ENCODE data around the gene MLLT1. TPM values are rescaled to one million over a fixed set of nuclear protein-coding genes. Genes with fewer than 3 reads are reported as not detected.

MLLT1 gene
- total and polyA plus RNA-seq, 2 donors (not counting 1 experiment from before 2014, with no cell fraction given) = 6.4 to 13.7 TPM

DNA sequence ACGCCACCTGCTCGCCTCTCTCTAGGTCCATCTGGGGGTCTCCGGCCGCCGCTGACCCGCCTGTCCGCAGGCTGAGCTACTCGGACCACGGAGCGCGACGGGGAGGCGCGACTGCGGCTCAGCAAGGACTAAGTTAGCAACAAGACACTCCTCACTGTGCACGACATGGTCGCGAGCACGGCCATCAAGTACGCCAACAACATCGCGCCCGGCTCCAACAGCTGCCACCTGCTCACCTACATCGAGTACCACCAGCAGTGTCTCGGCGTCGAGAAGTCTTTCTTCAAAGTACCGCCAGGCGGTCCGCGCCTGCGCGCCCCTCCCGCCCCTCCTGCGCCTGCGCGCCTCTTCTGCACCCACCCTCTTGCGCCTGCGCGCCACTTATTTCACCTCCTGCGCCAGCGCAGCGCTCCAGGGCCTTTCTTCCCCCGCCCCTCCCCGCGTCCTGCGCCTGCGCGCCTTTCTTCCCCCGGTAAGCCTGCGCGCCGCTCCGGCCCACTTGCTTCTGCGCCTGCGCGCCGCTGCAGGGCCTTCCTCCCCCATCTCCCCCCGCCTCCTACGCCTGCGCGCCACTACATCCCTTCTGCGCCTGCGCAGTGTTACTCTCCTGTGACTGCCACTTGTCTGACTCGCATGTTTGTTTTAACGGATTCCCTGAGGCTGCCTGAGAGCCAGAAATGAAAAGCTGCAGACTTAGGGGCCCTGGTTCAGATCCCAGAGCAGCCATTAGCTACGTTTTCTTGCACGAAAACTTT lies 80.4 kb downstream of the MLLT1 start:
- TF ChIP-seq EZH2 (IDR thresholded peaks at IDR 0.05; ENCODE audit: low read length, missing control alignments) = no peak
- TF ChIP-seq CTCF (conservative IDR thresholded peaks at IDR 0.05 in 1 of 2, IDR thresholded peaks at IDR 0.05 in 1 of 2; ENCODE audit: low read depth in 1 of 2, low read length in 2 of 2) = peak; percentile 18 to 35
- no peaks in the 10 kb centered on the region for H3K4me1 ChIP-seq (ENCODE audit: control insufficient read depth, extremely low read depth, insufficient read depth, low read length)
- H3K27ac ChIP-seq (ENCODE audit: insufficient read depth, low read length) = peak overlapping the region; percentile 50
- no peaks in the 10 kb centered on the region for H3K36me3 ChIP-seq (ENCODE audit: control insufficient read depth, insufficient read depth, low read length)
- H4K20me1 ChIP-seq (ENCODE audit: control insufficient read depth, extremely low read depth, insufficient read depth, low read length) = no peaks in the 10 kb centered on the region
- H3K9ac ChIP-seq (ENCODE audit: insufficient read depth, low read length) = peak overlapping the region; percentile 70
- peak overlapping the region; percentile 99 for H3K4me2 ChIP-seq (ENCODE audit: extremely low read depth, insufficient read depth, low read length)
- H3K9me3 ChIP-seq (ENCODE audit: control insufficient read depth, insufficient read depth, low read depth, low read length) = no peaks in the 10 kb centered on the region
- peaks cover 10% of the 10 kb centered on the region for H3K79me2 ChIP-seq (ENCODE audit: control insufficient read depth, insufficient read depth, low read length)
- H2AFZ ChIP-seq (ENCODE audit: low read length) = peak overlapping the region; percentile 100
- peak; percentile 94 to 99 for DNase-seq (ENCODE audit: low read depth in 2 of 2)
- no peaks in the 10 kb centered on the region for H3K27me3 ChIP-seq (ENCODE audit: control insufficient read depth, insufficient read depth, low read length)
- peak overlapping the region; percentile 81 to 98 (median 92) for H3K4me3 ChIP-seq (replicated peaks in 1 of 4; ENCODE audit: control extremely low read depth in 1 of 4, insufficient read depth in 1 of 4, low read depth in 3 of 4, low read length in 4 of 4)

DNA sequence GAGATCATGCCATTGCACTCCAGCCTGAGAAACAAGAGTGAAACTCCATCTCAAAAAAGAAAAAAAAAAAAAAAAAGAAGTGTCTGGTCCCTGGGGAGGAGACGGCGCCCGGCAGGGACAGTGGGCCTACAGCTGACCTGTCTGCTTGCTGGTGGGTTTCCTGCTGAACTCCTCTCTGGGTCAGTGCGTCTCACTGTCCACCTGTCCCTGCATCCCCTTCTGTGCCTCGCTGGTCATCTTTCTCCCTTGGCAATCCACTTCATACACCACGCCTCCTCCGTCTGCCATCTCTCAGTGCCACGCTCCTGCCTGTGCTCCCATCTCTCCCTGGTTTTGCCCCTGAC lies 80.9 kb downstream of the MLLT1 start:
- H3K27ac ChIP-seq (ENCODE audit: insufficient read depth, low read length) = peak overlapping the region; percentile 50

GRCh38 chr19:6196361-6196760 lies 83.4 kb downstream of the MLLT1 start:
- Histone ChIP-seq H3K36me3 (ENCODE audit: control insufficient read depth, insufficient read depth, low read length) (no peaks in the 10 kb centered on the region), H3K27ac (ENCODE audit: insufficient read depth, low read length) (no peak overlapping the region), H3K9me3 (ENCODE audit: control insufficient read depth, insufficient read depth, low read depth, low read length) (no peaks in the 10 kb centered on the region), H3K4me2 (ENCODE audit: extremely low read depth, insufficient read depth, low read length) (no peak overlapping the region), H3K4me3 (replicated peaks in 1 of 4; ENCODE audit: control extremely low read depth in 1 of 4, insufficient read depth in 1 of 4, low read depth in 3 of 4, low read length in 4 of 4) (no peak overlapping the region), H4K20me1 (ENCODE audit: control insufficient read depth, extremely low read depth, insufficient read depth, low read length) (no peaks in the 10 kb centered on the region), H3K9ac (ENCODE audit: insufficient read depth, low read length) (no peak overlapping the region), H2AFZ (ENCODE audit: low read length) (no peak overlapping the region), H3K4me1 (ENCODE audit: control insufficient read depth, extremely low read depth, insufficient read depth, low read length) (no peaks in the 10 kb centered on the region), H3K79me2 (ENCODE audit: control insufficient read depth, insufficient read depth, low read length) (peaks cover 10% of the 10 kb centered on the region), H3K27me3 (ENCODE audit: control insufficient read depth, insufficient read depth, low read length) (no peaks in the 10 kb centered on the region)
- TF ChIP-seq EZH2 (IDR thresholded peaks at IDR 0.05; ENCODE audit: low read length, missing control alignments) = no peak
- no peak for TF ChIP-seq CTCF (conservative IDR thresholded peaks at IDR 0.05 in 1 of 2, IDR thresholded peaks at IDR 0.05 in 1 of 2; ENCODE audit: low read depth in 1 of 2, low read length in 2 of 2)
- DNase-seq (ENCODE audit: low read depth in 2 of 2) = no peak

More for the DNA sequence above, 80.9 kb downstream of the MLLT1 start:
- H3K36me3 ChIP-seq (ENCODE audit: control insufficient read depth, insufficient read depth, low read length) = no peaks in the 10 kb centered on the region
- H3K79me2 ChIP-seq (ENCODE audit: control insufficient read depth, insufficient read depth, low read length) = peaks cover 10% of the 10 kb centered on the region
- H3K4me2 ChIP-seq (ENCODE audit: extremely low read depth, insufficient read depth, low read length) = peak overlapping the region; percentile 99
- TF ChIP-seq CTCF (conservative IDR thresholded peaks at IDR 0.05 in 1 of 2, IDR thresholded peaks at IDR 0.05 in 1 of 2; ENCODE audit: low read depth in 1 of 2, low read length in 2 of 2) (no peak), EZH2 (IDR thresholded peaks at IDR 0.05; ENCODE audit: low read length, missing control alignments) (no peak)
- no peaks in the 10 kb centered on the region for H3K27me3 ChIP-seq (ENCODE audit: control insufficient read depth, insufficient read depth, low read length)
- H2AFZ ChIP-seq (ENCODE audit: low read length) = peak overlapping the region; percentile 100
- no peaks in the 10 kb centered on the region for H3K4me1 ChIP-seq (ENCODE audit: control insufficient read depth, extremely low read depth, insufficient read depth, low read length)
- no peak for DNase-seq (ENCODE audit: low read depth in 2 of 2)
- H3K9me3 ChIP-seq (ENCODE audit: control insufficient read depth, insufficient read depth, low read depth, low read length) = no peaks in the 10 kb centered on the region
- H4K20me1 ChIP-seq (ENCODE audit: control insufficient read depth, extremely low read depth, insufficient read depth, low read length) = no peaks in the 10 kb centered on the region
- peak overlapping the region; percentile 81 to 98 (median 92) for H3K4me3 ChIP-seq (replicated peaks in 1 of 4; ENCODE audit: control extremely low read depth in 1 of 4, insufficient read depth in 1 of 4, low read depth in 3 of 4, low read length in 4 of 4)
- peak overlapping the region; percentile 70 for H3K9ac ChIP-seq (ENCODE audit: insufficient read depth, low read length)

Data from fibroblast of lung (primary cell).